ENCODE data around the gene BCLAF1. TPM values are rescaled to one million over a fixed set of nuclear protein-coding genes. Genes with fewer than 3 reads are reported as not detected.

The BCLAF1 gene
- polyA plus RNA-seq, 3 donors, result 32.5 to 75.8 (median 47.0) TPM

DNA sequence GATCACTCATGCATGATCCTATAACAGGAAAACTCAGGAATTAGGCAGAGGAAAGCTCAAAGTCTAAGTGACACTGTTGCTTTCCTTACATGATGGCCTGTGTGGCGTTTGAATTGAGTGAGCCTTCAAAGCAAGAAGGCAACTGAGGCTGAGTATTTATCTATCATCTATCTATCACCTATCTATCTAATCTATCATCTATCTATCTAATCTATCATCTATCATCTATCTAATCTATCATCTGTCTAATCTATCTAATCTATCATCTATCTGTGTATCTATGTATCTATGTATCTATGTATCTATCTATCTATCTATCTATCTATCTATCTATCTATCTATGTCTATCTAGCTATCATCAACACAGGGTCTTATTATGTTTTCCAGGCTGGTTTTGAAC, 41.8 kb upstream of the BCLAF1 start:
- no peaks in the 10 kb centered on the region for H3K4me1 Mint-ChIP-seq
- Histone ChIP-seq H3K4me3 (replicated peaks in 1 of 3; ENCODE audit: low read depth in 2 of 3, low read length in 3 of 3) (no peak overlapping the region), H3K4me2 (replicated peaks; ENCODE audit: extremely low read depth, low read length, poor library complexity, severe bottlenecking) (no peak overlapping the region), H3K4me1 (ENCODE audit: control insufficient read depth in 1 of 2, insufficient read depth in 2 of 2, low read length in 2 of 2) (no peaks in the 10 kb centered on the region), H3K36me3 (replicated peaks in 1 of 2; ENCODE audit: control insufficient read depth in 1 of 2, insufficient read depth in 2 of 2, low read length in 2 of 2) (no peaks in the 10 kb centered on the region), H3K27me3 (ENCODE audit: control insufficient read depth in 2 of 2, insufficient read depth in 2 of 2, low read length in 2 of 2) (no peaks in the 10 kb centered on the region), H3K9ac (ENCODE audit: insufficient read depth, low read length, poor library complexity, severe bottlenecking) (no peak overlapping the region), H4K20me1 (ENCODE audit: insufficient read depth, low read length) (no peaks in the 10 kb centered on the region), H3K27ac (ENCODE audit: low read depth in 1 of 2, low read length in 2 of 2) (no peak overlapping the region), H2AFZ (ENCODE audit: insufficient read depth, low read depth, low read length, poor library complexity, severe bottlenecking) (no peak overlapping the region), H3K9me3 (replicated peaks in 1 of 2; ENCODE audit: control insufficient read depth in 1 of 2, insufficient read depth in 1 of 2, low read length in 2 of 2) (no peaks in the 10 kb centered on the region), H3K79me2 (ENCODE audit: insufficient read depth, low read length) (no peaks in the 10 kb centered on the region)
- H3K4me3 Mint-ChIP-seq, result no peak overlapping the region
- intact Hi-C loops (cut with micrococcal nuclease), result no loop called here
- TF ChIP-seq, protein P1, sequence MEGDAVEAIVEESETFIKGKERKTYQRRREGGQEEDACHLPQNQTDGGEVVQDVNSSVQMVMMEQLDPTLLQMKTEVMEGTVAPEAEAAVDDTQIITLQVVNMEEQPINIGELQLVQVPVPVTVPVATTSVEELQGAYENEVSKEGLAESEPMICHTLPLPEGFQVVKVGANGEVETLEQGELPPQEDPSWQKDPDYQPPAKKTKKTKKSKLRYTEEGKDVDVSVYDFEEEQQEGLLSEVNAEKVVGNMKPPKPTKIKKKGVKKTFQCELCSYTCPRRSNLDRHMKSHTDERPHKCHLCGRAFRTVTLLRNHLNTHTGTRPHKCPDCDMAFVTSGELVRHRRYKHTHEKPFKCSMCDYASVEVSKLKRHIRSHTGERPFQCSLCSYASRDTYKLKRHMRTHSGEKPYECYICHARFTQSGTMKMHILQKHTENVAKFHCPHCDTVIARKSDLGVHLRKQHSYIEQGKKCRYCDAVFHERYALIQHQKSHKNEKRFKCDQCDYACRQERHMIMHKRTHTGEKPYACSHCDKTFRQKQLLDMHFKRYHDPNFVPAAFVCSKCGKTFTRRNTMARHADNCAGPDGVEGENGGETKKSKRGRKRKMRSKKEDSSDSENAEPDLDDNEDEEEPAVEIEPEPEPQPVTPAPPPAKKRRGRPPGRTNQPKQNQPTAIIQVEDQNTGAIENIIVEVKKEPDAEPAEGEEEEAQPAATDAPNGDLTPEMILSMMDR (IDR thresholded peaks at IDR 0.05), result no peak
- no peak for DNase-seq
- peaks cover 0 to 4% (median 2%) of the 10 kb centered on the region in 3 donors for H3K27me3 Mint-ChIP-seq (ENCODE audit: low read depth in 3 of 3)
- H3K36me3 Mint-ChIP-seq, result no peaks in the 10 kb centered on the region
- no peak overlapping the region for H3K27ac Mint-ChIP-seq
- peaks cover 0 to 1% (median 0%) of the 10 kb centered on the region in 7 donors for H3K9me3 Mint-ChIP-seq
- WGBS (ENCODE audit: insufficient coverage), result no CpG with 5 or more reads among the region's 1 CpG

DNA sequence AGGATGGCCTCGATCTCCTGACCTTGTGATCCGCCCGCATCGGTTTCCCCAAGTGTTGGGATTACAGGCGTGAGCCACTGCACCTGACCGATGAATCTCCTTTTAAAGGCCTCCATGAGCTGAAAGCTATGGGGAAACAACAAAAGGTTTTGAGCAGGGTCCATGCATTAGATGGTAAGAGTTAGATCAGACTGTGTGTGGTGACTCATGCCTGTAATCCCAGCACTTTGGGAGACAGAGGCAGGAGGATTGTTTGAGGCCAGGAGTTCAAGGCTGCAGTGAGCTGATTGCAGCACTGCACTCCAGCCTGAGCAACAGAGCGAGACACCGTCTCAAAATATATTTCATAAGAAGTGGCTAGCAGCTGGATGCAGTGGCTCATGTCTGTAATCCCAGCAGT, 41.0 kb upstream of the BCLAF1 start:
- Mint-ChIP-seq H3K4me3 (no peak overlapping the region), H3K27me3 (ENCODE audit: low read depth in 3 of 3) (peaks cover 0 to 4% (median 2%) of the 10 kb centered on the region in 3 donors), H3K36me3 (no peaks in the 10 kb centered on the region), H3K4me1 (no peaks in the 10 kb centered on the region), H3K27ac (peak overlapping the region in 1 of 7 donors; percentile 3), H3K9me3 (peaks cover 0 to 1% (median 0%) of the 10 kb centered on the region in 7 donors)
- H3K4me3 ChIP-seq (replicated peaks in 1 of 3; ENCODE audit: low read depth in 2 of 3, low read length in 3 of 3), result no peak overlapping the region
- H3K9ac ChIP-seq (ENCODE audit: insufficient read depth, low read length, poor library complexity, severe bottlenecking), result no peak overlapping the region
- no peaks in the 10 kb centered on the region for H3K9me3 ChIP-seq (replicated peaks in 1 of 2; ENCODE audit: control insufficient read depth in 1 of 2, insufficient read depth in 1 of 2, low read length in 2 of 2)
- intact Hi-C loops (cut with micrococcal nuclease), result no loop called here
- TF ChIP-seq, protein P1 (IDR thresholded peaks at IDR 0.05), result no peak
- no peak overlapping the region for H2AFZ ChIP-seq (ENCODE audit: insufficient read depth, low read depth, low read length, poor library complexity, severe bottlenecking)
- H3K4me2 ChIP-seq (replicated peaks; ENCODE audit: extremely low read depth, low read length, poor library complexity, severe bottlenecking), result no peak overlapping the region
- no peaks in the 10 kb centered on the region for H3K4me1 ChIP-seq (ENCODE audit: control insufficient read depth in 1 of 2, insufficient read depth in 2 of 2, low read length in 2 of 2)
- no peaks in the 10 kb centered on the region for H3K36me3 ChIP-seq (replicated peaks in 1 of 2; ENCODE audit: control insufficient read depth in 1 of 2, insufficient read depth in 2 of 2, low read length in 2 of 2)
- no peaks in the 10 kb centered on the region for H3K27me3 ChIP-seq (ENCODE audit: control insufficient read depth in 2 of 2, insufficient read depth in 2 of 2, low read length in 2 of 2)
- H4K20me1 ChIP-seq (ENCODE audit: insufficient read depth, low read length), result no peaks in the 10 kb centered on the region
- DNase-seq, result no peak
- no peak overlapping the region for H3K27ac ChIP-seq (ENCODE audit: low read depth in 1 of 2, low read length in 2 of 2)
- 99% methylated on average over 8 of the region's 8 CpGs for WGBS (ENCODE audit: insufficient coverage)
- no peaks in the 10 kb centered on the region for H3K79me2 ChIP-seq (ENCODE audit: insufficient read depth, low read length)
